K562 (cell line): ENCODE data around the gene GEN1.

ENCODE experiments used
- CBX5 ChIP-seq: IDR thresholded peaks from 2 replicates; pipeline ENCODE4 v1.6.1; 2014; ENCODE audit warnings: low read depth, borderline replicate concordance
- CCNT2 ChIP-seq: IDR thresholded peaks from 2 replicates; pipeline ENCODE4 v1.6.1; 2011; ENCODE audit warnings: borderline replicate concordance, low read depth, mild to moderate bottlenecking, moderate library complexity, mixed read lengths, low read length; ENCODE audit not compliant: insufficient read length; ENCODE audit errors: extremely low read depth
- CTCF ChIP-seq, 3 experiments: IDR thresholded peaks in 2 of 3; conservative IDR thresholded peaks in 1 of 3; 2 replicates each; pipeline ENCODE4 v1.5.1; 2011 to 2012; ENCODE audit warnings: low read length in 3 of 3, mild to moderate bottlenecking in 3 of 3, control low read depth in 2 of 3, improper control_type of control experiment in 1 of 3, inconsistent platforms in 1 of 3, low read depth in 1 of 3, mixed read lengths in 1 of 3, moderate library complexity in 1 of 3; ENCODE audit not compliant: insufficient read depth in 2 of 3
- ETV6 ChIP-seq, 3 experiments: fragments of 150-350 bp in 1 of 3; sonication (generic) in 1 of 3; formaldehyde crosslinking in 1 of 3; IDR thresholded peaks; 2 replicates each; pipeline versions ENCODE4 v1.6.1 to v1.8.0; 2014 to 2022; ENCODE audit warnings: borderline replicate concordance in 2 of 3, low read depth in 2 of 3, antibody characterized with exemption in 1 of 3, low read length in 1 of 3, mild to moderate bottlenecking in 1 of 3, missing genetic modification reagents in 1 of 3
- KLF16 ChIP-seq: IDR thresholded peaks from 2 replicates; pipeline ENCODE4 v1.6.1; 2016; ENCODE audit warnings: antibody characterized with exemption
- POLR2A ChIP-seq: fragments of 450-650 bp; conservative IDR thresholded peaks from 2 replicates; pipeline ENCODE4 v1.6.1; 2016
- POLR2AphosphoS5 ChIP-seq: IDR thresholded peaks from 2 replicates; pipeline ENCODE4 v1.6.1; 2011; ENCODE audit warnings: mild to moderate bottlenecking, low read depth, low read length, moderate library complexity; ENCODE audit not compliant: control insufficient read depth, insufficient read depth
- SMARCB1 ChIP-seq: IDR thresholded peaks from 2 replicates; pipeline ENCODE4 v1.6.1; 2011; ENCODE audit warnings: improper control_type of control experiment, low read depth; ENCODE audit not compliant: insufficient read length
- SP1 ChIP-seq: sonication (generic); formaldehyde crosslinking; IDR thresholded peaks from 2 replicates; pipeline ENCODE4 v1.8.1; 2022; ENCODE audit warnings: mild to moderate bottlenecking, missing genetic modification reagents
- ZFX ChIP-seq: sonication (generic); formaldehyde crosslinking; IDR thresholded peaks from 2 replicates; pipeline ENCODE4 v1.8.0; 2022; ENCODE audit warnings: mild to moderate bottlenecking, missing genetic modification reagents, moderate library complexity

- TF ChIP-seq CCNT2 = no peak
- TF ChIP-seq ZFX (CRISPR knock-in tag) = no peak
- no peak for TF ChIP-seq CTCF (IDR thresholded peaks at IDR 0.05 in 2 of 3, conservative IDR thresholded peaks at IDR 0.05 in 1 of 3; ENCODE audit: insufficient read depth in 2 of 3, low read depth in 1 of 3, low read length in 3 of 3)
- TF ChIP-seq POLR2AphosphoS5 = no peak
- no peak for TF ChIP-seq CBX5
- TF ChIP-seq ETV6 (IDR thresholded peaks at IDR 0.05; ENCODE audit: borderline replicate concordance in 1 of 2, low read depth in 2 of 2, low read length in 1 of 2) = no peak
- no peak for TF ChIP-seq ETV6 (CRISPR knock-in tag; IDR thresholded peaks at IDR 0.05; ENCODE audit: borderline replicate concordance)
- TF ChIP-seq KLF16 = no peak
- no peak for TF ChIP-seq SMARCB1
- TF ChIP-seq SP1 (CRISPR knock-in tag) = no peak
- TF ChIP-seq POLR2A = no peak
Observed at GRCh38 chr2:17790536-17790935, 36.6 kb downstream of the GEN1 start.
